GM19099 (cell line): Measurements from ENCODE around the gene GJC1.

Experiments used
- POLR2A ChIP-seq: IDR thresholded peaks from 3 replicates; pipeline ENCODE4 v1.6.1; 2011; ENCODE audit warnings: low read depth; ENCODE audit not compliant: insufficient read length; ENCODE audit errors: extremely low read depth

Gene GJC1

GRCh38 chr17:44775838-44776621, 54.1 kb downstream of the GJC1 start:
- TF ChIP-seq POLR2A = no peak

- TF ChIP-seq POLR2A = no peak
Measured at GRCh38 chr17:44775136-44775837, 54.8 kb downstream of the GJC1 start.

GRCh38 chr17:44774271-44775135, 55.6 kb downstream of the GJC1 start:
- TF ChIP-seq POLR2A = no peak

- no peak for TF ChIP-seq POLR2A
Measured at GRCh38 chr17:44773140-44773539, 56.9 kb downstream of the GJC1 start.

GRCh38 chr17:44772308-44773045, 57.6 kb downstream of the GJC1 start:
- no peak for TF ChIP-seq POLR2A

- no peak for TF ChIP-seq POLR2A
Measured at GRCh38 chr17:44770166-44770925, 59.7 kb downstream of the GJC1 start.

- TF ChIP-seq POLR2A = no peak
Measured at GRCh38 chr17:44769647-44770084, 60.4 kb downstream of the GJC1 start.

GRCh38 chr17:44769230-44769629, 60.9 kb downstream of the GJC1 start:
- TF ChIP-seq POLR2A = no peak

- no peak for TF ChIP-seq POLR2A
Measured at GRCh38 chr17:44768505-44769142, 61.5 kb downstream of the GJC1 start.

- no peak for TF ChIP-seq POLR2A
Measured at GRCh38 chr17:44767493-44767892, 62.6 kb downstream of the GJC1 start.

- TF ChIP-seq POLR2A = no peak
Measured at GRCh38 chr17:44766409-44767038, 63.6 kb downstream of the GJC1 start.

GRCh38 chr17:44765965-44766364, 64.1 kb downstream of the GJC1 start:
- TF ChIP-seq POLR2A = no peak

GRCh38 chr17:44763170-44763569, 66.9 kb downstream of the GJC1 start:
- no peak for TF ChIP-seq POLR2A
